NCI-H146 treated with DMSO at 0.1 percent for 48 hours (cell line): ENCODE results near the gene FOSB.

Experiments
- DNase-seq: peaks from one replicate; lab custom pipeline; 2025; ENCODE audit not compliant: unreplicated experiment; lab: John Stamatoyannopoulos, UW

The FOSB gene

DNA sequence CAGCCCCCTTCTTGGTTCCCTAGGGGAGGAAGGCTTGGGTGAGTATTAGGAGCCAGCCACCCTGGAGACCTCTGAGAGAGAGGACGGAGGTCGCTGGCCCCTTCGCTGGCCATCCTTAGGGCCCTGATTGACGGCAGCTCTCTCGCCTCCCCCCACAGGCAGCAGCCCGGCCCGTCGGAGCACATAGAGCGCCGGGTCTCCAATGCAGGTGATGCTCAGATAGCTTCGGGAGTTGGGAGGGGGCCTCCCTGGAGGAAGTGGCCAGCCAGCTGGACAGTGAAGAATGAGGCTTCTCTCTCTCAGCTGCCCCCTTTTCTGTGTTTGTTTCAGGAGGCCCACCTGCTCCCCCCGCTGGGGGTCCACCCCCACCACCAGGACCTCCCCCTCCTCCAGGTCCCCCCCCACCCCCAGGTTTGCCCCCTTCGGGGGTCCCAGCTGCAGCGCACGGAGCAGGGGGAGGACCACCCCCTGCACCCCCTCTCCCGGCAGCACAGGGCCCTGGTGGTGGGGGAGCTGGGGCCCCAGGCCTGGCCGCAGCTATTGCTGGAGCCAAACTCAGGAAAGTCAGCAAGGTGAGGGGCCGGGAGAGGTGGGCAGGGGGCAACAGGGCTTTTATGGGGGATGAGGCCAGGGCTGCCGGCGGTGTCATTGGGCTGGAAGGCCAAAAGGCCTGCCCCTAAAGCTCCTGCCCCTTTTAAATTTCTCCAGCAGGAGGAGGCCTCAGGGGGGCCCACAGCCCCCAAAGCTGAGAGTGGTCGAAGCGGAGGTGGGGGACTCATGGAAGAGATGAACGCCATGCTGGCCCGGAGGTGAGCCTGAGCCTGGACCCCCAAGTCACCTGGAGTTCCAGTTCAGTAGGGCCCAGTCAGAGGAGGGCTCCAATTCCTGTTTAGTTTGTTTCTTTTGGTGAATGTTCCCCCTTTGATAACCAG lies 54.5 kb downstream of the FOSB start:
- DNase-seq, result no peak

DNA sequence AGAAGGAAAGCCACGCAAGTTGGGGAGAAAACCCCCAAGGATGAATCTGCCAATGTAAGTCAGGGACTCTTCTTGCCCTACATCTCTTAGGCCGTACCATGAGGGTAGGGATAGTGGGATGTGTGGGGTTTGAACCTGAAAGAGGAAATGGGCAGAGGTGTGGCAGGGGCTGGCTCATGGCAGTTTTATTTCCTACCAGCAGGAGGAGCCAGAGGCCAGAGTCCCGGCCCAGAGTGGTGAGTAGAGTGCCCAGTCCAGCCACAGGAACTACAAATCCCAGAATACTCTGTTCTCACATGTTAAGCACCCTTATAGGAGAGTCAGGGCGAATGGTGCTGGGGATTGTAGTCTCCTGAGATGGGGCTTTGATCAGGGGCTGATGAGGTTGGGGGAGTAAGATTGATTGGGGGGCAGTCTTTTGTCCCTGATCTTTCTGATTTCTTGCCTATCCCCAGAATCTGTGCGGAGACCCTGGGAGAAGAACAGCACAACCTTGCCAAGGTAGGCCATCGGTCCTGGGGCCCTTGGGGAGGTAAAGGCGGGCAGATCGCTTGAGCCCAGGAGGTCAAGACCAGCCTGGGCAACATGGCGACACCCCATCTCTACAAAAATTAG lies 56.0 kb downstream of the FOSB start:
- peak; percentile 83 for DNase-seq

DNA sequence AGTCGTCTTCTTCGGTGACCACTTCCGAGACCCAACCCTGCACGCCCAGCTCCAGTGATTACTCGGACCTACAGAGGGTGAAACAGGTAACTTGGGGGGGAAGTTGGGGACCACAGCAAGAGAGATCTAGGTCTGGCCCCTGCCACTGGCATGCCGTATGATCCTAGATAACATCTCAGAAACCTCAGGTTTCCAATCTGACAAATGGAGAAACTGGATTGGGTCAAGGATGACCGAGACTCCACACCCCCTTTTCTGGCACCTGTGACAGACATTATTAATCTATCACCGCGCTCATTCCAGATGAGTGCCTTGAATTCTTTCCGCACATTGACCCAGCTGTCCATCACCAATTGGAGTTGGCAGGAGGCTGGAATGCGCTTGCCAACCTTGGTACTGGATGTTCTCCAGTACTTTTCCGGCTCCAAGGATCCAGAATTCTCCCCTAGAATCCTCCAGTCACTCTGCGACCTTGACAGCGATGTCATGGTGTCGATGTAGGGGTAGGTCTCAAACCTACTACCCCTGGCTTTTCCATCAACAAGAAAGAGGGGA lies 56.9 kb downstream of the FOSB start:
- no peak for DNase-seq
